T-helper 1 cell (primary cell): ENCODE measurements around the gene ZNF804B.

Experiments used
- DNase-seq, 5 donors: peaks; one replicate each; pipeline ENCODE4 v3.0.0-alpha.2; 2012 to 2020
- total RNA-seq, 4 donors: gene quantifications; one replicate each; lab custom pipeline; 2026; lab: John Stamatoyannopoulos, UW

The ZNF804B gene
- total RNA-seq = 0 reads per million in 4 donors

DNA sequence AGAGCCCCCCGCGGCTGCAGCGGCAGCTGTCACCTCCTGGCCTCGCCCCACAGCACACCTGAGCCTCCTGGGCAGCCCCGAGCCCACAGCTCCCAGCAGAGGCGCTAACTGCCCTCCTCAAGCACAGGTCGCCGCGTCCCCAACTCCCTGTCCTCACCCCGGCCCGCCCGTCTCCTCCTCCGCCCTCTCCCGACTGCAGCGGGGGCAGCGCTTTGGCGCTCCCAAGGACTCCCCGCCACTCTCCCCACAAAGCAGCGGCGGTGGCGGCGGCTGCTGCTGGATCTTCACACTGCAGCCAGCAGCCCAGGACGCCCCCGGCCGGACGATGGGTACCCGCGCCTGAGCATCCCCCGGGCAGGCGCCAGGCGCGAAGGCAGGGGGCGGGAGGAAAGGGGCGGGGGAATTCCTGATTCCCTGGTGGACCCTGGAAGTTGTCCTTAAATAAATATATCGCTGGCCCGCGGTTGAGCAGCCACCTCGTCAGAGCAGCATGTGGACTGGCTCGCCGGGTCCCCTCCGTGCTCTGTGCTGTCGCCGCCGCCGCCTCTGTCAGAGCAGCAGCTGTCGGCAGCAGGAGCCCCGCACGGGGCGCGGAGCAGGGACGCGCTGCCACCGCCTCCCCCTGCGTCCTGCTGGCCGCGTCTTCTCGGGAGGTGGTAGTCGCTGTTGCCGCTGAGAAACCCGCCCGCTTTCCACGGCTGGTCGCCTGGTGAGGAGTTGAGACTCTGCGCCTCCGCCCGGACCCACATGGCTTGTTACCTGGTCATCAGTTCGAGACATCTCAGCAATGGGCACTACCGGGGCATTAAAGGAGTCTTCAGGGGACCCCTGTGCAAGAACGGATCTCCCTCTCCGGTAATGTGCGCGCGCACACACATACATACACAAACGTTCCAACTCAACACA is at the start of gene ZNF804B:
TSS of gene ZNF804B (plus strand) at position 471 of the 906 bp plus-strand sequence. CDS start at position 748, 277 bp downstream.
- no peak for DNase-seq

DNA sequence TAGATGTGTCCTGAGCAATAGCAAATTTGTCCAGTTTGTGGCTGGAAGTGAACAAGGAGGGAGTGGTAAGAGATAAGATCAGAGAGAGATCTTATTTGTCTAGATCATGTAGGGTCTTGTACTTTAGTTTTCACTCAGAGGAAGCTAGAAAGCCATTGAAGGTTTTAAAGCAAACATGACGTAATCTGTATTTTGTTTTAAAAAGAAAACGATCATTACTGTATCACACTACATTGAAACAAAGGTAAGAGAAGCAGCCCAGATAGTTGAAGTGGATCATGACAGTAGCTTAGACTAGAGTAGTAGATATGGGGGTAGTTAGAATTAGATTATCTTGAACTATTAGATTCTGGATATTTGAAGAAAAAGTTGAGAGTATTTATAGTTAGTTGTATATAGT is 23.6 kb upstream of the ZNF804B start:
- DNase-seq = no peak

DNA sequence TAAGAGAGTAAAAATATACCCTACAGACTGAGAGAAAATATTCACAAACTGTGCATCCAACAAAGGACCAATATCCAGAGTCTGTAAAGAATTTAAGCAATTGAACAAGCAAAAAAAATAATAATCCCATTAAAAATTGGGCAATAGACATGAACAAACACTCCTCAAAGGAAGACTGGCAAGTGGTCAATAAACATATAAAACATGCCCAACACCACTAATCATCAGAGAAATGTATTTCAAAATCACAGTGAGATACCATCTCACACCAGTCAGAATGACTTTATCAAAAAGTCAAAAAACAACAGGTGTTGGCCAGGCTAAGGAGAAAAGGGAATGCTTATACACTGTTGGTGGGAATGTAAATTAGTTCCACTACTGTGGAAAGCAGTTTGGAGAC is 21.9 kb upstream of the ZNF804B start:
- no peak for DNase-seq

DNA sequence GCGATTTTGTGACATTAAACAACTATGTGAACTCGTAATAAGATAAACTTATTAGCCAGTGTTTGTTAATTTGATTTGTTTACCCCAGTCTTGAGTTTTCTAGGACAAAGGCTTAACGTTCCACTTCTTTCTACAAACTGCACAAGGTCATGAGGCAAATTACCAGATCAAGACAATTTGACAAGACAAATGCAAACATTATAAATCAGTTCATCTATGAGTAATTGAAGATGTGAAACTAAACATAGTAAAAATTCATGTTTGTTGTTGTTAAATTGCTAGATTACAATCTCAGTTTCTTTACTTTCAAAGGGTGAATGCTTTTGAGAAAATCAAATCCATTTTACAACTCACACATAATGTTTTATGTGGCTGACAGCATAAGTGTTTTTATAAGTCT is 13.4 kb upstream of the ZNF804B start:
- DNase-seq = no peak

DNA sequence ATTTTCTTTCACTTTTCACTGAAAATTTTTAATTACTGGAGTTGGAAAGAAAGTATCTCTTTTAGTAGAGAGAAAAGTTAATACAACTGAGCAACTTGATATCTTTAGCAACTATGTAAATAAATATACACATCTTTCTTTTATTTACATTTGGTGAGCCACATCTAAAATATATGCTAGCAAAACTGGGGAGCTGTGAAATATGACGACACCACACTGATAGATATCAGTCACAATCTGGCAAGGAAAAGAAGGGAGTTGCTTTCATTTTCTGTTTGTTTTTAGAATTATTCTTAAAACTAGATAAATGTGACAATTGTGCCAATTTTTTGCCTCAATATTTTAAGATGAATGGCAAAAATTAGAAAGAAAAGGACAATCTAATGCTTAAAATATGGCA is 2.7 kb upstream of the ZNF804B start:
- DNase-seq = no peak

DNA sequence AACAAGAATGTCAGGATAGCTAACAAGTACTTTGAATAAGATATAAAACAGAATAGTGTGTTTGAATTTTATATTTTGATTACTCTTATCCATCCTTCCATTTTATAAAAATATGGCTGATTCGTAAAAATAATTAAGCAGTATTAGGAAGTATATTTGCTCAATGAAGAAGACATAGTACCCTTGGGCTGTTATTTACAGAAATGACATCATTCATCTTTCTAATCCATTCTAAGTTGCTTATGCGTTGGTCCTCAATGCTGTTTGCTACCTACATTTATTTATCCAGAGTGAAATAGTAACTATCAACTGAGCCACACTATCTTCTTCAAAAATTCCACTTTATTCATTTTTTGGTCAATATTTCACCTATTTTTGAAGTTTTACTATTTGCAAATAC is 2.1 kb upstream of the ZNF804B start:
- no peak for DNase-seq

DNA sequence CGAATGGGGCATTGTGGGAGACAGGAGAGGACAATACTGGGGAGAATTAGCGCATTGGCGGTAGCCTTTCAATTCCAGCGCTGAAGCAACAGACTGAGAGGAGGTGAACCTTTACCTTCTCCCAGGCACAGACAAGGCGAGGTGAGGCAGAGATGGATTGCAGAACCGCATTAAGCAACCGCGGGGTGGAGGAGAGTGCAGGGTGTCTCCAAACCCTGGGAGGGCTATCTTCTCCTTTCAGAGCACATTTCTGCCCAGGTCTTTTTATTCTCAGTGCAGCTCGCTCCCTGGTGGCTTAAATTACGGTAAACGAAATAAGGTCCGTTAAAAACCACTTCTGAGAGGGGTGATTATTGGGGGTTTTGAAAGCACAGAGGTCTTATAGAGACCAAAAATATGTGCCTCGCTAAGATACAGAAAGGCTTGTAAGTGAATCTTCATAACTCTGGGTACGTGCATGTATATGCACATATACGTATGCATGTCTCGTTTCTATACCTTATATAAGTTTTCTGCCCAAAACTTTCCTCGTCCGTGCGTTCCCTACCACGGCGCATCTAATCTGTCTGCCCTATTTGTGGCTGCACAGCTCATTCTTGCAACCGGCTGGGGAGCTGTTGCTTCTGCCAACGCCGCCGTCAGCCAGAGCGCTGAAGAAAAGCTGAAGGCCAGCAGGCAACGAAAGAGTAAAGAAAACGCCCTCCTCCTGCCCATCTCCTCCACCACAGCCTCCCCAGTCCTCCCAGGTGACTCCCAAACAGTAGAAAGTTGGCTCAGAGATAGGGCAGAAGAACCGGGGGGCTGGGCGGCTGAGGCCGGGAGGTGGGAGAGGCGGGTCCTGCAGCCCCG is 895 bp upstream of the ZNF804B start:
- no peak for DNase-seq

DNA sequence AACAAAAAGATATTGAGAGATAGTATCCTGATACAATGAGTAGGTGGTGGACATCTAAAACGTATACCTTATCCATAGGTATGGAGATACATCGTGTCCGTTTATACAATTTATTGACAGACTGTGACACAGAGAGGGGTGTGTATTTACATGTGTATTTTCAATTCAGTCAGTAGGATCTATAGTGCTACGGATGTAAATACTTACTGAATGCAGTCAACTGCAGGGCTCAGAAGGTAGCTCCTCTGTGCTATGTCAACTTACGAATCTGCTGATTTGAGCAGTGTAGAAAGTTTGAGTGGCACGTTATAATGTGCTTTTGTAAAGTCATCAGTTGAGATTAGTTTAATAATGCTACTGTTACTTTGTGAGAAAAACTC is 626 bp downstream of the ZNF804B start:
- DNase-seq = no peak

DNA sequence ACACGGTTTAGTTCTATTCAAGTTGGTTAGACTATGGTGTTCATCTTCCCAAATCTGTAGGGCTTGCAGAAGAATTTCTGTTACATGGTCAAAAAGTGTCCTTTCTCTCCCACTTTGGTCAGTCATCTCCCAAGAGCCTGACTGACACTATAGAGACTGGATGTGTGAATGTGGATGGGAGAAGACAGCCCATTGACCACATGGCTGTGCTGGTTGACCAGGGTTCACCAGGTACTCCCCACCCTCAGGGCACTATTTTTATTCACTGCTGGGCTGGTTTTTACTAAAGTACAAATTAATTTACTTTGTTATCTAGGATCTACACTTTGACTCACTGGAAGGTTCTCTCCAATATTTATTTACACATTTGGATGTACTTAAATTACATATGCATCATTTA is 2.3 kb downstream of the ZNF804B start:
- DNase-seq = no peak

DNA sequence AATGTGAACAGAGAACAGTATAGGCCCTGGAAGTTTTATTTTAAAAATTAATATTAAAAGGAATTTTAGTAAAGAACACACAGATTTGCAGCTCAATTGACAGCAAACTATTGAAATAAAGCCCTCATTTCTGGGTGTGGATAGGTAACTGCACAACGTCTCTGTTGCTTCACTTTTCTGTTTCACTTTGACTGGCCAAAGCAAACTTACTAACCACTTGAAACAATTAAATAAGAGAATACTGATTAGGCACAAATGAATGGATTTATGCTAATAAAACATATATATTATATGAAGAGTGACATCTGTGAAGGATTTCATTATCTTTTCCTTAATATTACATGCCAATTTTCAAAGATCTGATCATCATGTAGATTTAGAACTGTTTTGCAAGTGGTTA is 11.9 kb downstream of the ZNF804B start:
- DNase-seq = no peak

DNA sequence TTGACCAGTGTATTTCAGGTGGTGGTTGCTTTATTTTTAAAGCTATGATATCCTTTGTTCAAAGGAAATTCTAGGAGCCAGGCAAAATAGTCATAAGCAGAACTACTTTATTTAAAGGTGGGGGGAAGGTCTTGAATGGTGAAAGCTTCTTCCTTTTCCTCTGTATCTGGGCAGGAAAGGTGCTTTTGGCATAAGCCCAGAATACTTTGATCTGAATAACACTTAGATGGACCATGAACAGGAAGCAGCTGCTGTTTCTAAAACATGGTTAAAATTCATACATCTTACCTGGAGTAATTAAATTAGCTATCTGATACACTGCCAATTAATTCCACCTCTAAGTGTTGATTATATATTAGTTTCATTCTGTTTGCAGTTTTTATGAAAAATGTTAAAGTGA is 13.3 kb downstream of the ZNF804B start:
- no peak for DNase-seq

DNA sequence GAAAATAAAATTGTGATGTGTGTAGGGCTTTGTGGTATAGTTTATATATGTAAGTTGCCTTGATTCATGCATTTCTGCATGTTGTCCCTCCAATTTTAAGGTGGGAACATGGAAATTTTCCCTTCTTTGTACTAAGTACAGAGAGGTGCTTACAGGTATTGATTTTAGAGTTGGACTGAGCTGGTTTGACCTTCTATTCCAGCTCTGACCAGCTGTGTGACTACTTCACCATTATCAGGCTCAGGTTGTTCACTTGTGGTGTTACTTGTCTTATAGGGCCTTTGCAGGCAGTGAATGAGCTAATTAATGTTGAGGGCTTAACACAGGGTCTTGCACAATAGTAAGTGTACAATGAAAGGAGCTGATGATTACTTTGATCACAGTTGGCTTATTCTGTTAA is 16.3 kb downstream of the ZNF804B start:
- no peak for DNase-seq

DNA sequence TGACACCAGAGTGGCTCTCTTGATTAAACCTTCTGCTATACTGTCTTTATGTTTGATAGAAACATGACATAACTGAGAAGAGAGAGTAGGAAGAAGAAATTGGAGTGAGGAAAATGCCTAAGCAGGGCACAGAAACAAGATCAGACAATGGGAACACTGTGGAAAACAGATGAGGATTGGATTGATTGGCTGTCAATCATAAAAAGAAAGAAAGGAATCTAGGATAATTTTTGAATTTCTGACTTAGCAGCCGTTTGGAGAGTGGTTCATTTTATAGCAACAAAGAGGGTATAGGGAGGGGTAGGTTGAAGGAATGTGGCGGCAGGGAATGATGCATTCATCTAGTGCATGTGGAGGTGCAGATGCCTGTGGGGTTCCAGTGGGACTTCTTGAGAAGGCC is 28.3 kb downstream of the ZNF804B start:
- no peak for DNase-seq

DNA sequence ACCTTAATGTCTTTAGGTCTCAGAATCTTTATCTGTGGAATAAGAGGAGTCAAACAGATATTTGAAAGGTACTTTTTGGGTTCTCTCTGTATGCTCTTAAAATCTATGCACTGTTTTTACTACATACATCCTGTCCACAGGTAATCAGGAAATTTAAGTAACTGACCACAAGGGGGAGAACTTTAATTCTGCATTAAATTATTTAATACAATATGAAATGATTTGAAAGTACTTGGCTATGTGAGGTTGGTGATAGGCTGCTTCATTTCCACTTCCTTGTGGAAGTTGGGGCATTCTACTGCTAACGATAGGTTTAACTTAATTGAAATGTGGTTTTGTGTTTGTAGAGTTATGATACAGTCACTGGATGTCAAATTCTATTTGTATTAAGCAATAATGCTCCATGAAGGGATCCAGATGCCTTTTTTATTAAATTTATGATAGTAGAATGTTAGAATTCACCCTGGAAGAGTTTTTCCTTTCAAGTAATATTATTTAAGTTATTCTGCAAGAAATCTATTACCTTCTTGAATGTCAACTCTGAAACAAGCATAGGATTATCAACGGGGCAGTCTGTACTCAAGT is 30.1 kb downstream of the ZNF804B start:
- no peak for DNase-seq

DNA sequence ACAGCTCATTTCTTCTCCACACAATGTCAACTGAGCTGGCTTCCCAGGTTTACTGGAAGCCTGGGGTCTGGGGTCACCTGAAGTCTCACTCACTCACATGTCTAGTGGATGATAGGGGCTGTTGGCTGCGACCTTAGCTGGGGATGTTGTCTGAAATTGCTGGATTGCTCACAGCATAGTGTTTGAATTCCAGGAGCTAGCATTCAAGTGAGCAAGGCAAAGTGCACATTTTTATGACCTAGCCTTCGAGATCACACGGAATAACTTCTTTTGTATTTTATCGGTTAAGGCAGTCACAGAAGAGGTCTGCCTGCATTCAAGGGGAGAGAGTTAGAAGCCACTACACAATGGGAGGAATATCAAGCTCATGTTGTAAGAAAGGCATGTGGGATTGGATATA is 32.4 kb downstream of the ZNF804B start:
- no peak for DNase-seq

DNA sequence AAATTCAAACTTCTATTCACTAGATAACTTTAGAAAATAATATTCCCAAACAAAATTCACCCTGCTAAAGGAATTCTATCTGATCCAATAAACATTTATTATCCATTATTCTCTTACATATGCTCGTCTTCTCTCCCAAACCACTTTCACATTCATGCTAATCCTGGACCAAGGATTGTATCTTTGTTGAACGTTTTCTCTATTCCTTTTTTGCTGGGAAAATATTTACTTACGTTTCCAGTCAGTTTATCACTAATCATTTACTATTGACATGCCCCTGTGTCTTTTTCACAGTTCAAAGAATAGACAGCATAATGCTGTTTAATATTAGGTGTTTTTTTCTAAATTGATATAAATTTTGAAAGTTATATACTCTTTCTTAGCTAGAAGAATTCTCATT is 32.9 kb downstream of the ZNF804B start:
- no peak for DNase-seq

DNA sequence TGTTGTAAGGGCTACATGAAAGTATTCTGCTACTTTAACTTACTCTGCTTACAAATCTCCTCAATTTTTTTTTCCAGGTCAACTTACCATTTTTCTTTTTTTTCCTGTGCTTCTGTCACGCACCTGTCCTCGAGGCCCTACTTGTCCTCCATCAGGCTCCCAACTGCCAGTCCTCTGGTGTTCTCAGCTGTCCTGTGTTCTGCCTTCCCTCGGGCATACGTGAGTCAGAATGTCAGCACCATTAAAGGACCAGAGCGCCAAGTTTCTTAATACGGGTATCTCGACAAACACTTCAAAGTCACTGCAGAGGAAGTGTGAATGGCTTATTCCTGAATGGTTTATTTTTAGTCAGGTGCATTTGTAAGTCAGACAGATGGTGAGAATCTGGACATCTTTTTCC is 36.1 kb downstream of the ZNF804B start, which contains the start of gene TEX47:
TSS of gene TEX47 (minus strand) at position 185 of the 400 bp plus-strand sequence. CDS start 795 bp downstream, outside the sequence.
- DNase-seq = no peak

DNA sequence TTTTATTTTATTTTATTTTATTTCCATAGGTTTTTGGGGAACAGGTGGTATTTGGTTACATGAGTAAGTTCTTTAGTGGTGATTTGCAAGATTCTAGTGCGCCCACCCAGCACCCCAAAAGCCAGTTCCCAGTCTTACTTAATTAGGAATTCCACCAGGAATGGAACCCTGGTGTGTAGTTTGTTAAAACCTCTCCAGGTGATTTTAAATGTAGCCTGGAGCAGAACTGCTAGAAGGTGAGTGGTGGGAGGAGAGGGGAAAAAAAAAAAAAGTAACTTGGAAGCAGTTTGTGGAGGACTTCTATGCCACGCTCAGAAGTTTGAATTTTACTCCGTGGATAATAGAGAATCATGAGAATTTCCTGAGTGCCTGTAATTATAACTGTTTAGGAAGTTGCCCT is 41.5 kb downstream of the ZNF804B start:
- DNase-seq = no peak

DNA sequence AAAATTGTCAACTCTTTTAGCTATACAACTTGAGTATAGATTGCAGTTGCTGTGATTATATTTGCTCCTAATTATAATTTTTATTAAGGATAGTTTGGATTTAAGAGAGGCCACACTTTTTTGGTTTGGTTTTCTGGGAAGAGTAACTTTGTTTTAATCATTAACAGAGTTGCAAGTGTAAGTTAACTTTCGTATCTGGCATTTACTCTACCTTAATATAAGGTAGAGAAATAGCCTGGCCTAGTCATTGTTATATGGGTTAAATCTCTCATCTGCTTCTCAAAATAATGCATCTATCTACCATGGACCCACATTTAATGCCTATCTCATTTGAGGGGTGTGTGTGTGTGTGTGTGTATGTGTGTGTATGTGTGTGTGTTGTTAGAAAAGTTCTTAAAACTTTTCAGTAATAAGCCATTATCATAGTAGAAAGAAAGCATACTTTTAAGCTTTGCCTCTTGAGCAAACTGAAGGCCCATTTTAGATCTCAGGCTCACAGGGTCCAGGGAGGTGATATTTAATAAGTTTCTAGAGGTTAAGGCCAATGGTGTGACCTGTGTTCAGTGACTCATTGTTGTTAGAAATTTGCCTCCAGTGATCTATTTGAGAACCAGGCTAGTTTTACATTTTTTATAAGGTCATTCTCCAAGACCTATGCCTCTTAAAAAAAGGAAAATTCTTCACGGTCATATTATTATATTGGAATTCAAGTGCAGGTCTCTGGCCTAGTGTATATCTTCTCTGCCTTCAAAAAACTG is 47.0 kb downstream of the ZNF804B start:
- DNase-seq = no peak

DNA sequence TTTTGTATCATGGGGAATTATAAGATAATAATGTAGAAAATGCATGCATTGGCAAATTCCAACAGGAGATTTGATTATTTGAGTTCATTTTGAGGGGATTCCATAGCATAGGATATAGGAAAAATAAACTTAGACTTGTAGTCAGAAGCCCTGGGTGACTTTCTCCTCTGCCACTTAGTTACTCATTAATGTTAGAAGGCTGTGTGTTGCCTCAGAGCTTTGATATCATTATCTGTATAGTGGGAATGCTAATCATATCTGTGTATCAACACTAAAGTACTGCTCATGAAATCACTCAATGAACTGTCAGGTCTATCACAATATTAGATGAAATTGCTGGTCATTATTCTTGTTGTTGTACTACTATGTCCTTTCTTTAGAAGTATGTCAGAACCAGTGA is 59.1 kb downstream of the ZNF804B start:
- DNase-seq = no peak

DNA sequence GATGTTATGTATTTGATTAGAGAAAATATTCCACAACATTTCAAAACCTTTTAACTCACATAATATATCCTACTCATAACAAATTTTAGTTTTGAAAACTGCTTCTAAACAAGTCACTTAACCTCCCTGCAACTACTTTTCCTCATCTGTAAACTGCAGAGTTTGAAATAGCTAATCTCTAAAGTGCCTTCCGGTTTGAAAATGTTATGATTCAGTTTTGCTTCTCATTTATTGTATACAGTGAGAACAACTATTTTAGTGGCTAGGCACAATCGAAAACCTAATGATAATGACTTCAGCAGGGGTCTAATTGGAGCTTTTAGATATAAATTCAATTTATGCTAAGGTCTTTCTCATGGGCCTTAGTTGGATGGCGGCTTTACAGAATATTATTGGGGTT is 66.7 kb downstream of the ZNF804B start:
- DNase-seq = no peak

DNA sequence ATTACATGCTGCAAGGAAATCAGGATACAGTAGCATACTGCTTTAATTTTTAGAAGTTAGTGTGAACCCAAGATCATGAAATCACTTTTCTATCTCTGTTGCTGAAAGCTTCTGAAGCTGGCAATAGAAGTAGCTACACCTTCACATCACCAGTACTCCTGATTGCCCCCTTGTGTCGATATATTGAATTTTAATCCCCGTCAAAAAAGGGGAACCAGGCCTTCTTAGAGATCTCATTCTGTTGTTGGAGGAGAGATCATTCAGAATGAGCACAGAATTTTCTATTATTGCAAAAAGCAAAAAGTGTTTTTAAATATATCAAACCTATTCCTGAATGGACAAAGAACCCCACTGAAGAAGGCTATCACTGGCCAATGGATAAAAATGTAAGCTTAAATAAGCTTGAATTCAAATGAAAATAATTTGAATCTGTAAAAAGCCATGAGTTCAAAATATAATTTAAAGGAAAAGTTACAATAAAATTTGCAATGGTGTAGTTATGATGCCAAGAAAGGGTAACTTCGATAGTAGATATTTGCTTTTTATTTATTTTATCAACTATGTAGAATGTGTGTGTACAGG is 75.7 kb downstream of the ZNF804B start:
- no peak for DNase-seq
